HFF-Myc (cell line): ENCODE measurements around the gene FSTL5.

Experiments used
- DNase-seq: peaks from one replicate; pipeline ENCODE4 v3.0.0-alpha.2; 2011; ENCODE audit warnings: low read depth; ENCODE audit errors: extremely low read depth
- H3K4me3 ChIP-seq: replicated peaks from 2 replicates; pipeline ENCODE4 v1.5.1; 2011; ENCODE audit warnings: low read depth, mild to moderate bottlenecking, control low read depth, low read length
- CTCF ChIP-seq: IDR thresholded peaks from 2 replicates; pipeline ENCODE4 v1.5.1; 2012; ENCODE audit warnings: mild to moderate bottlenecking, low read depth, low read length, control low read depth; ENCODE audit errors: missing control alignments

Gene FSTL5

GRCh38 chr4:161486461-161486860 lies 677.3 kb downstream of the FSTL5 start:
- no peak for DNase-seq
- no peak overlapping the region for H3K4me3 ChIP-seq
- TF ChIP-seq CTCF, result no peak

- no peak for DNase-seq
Measured at GRCh38 chr4:161466316-161466715, 697.5 kb downstream of the FSTL5 start.

GRCh38 chr4:161463436-161463835 lies 700.4 kb downstream of the FSTL5 start:
- no peak overlapping the region for H3K4me3 ChIP-seq
- no peak for TF ChIP-seq CTCF

More at GRCh38 chr4:161466316-161466715, 697.5 kb downstream of the FSTL5 start:
- no peak for TF ChIP-seq CTCF
- H3K4me3 ChIP-seq, result no peak overlapping the region

GRCh38 chr4:161457906-161458305 lies 705.9 kb downstream of the FSTL5 start:
- no peak for TF ChIP-seq CTCF

More at GRCh38 chr4:161463436-161463835, 700.4 kb downstream of the FSTL5 start:
- DNase-seq, result no peak

GRCh38 chr4:161457311-161457710 lies 706.5 kb downstream of the FSTL5 start:
- no peak for TF ChIP-seq CTCF
- H3K4me3 ChIP-seq, result no peak overlapping the region
- DNase-seq, result no peak

More at GRCh38 chr4:161457906-161458305, 705.9 kb downstream of the FSTL5 start:
- DNase-seq, result no peak
- H3K4me3 ChIP-seq, result no peak overlapping the region

- H3K4me3 ChIP-seq, result no peak overlapping the region
- no peak for DNase-seq
- TF ChIP-seq CTCF, result no peak
Measured at GRCh38 chr4:161454860-161455259, 708.9 kb downstream of the FSTL5 start.

- no peak for TF ChIP-seq CTCF
- no peak overlapping the region for H3K4me3 ChIP-seq
- DNase-seq, result no peak
Measured at GRCh38 chr4:161448550-161449180, 715.1 kb downstream of the FSTL5 start.
